ENCODE data around the gene CTAG1B.
"Not testable (repeated sequence)": the region's sequence is repeated elsewhere in the genome, so short reads cannot be mapped to it uniquely, and the experiment has no call there.

The CTAG1B gene

GRCh38 chrX:154582994-154583393 lies 36.1 kb downstream of the CTAG1B start:
- not testable (repeated sequence) for DNase-seq (ENCODE audit: low read depth)

GRCh38 chrX:154575076-154575475 lies 44.0 kb downstream of the CTAG1B start:
- not testable (repeated sequence) for DNase-seq (ENCODE audit: low read depth)

GRCh38 chrX:154573061-154573460 lies 46.0 kb downstream of the CTAG1B start:
- DNase-seq (ENCODE audit: low read depth): not testable (repeated sequence)

DNA sequence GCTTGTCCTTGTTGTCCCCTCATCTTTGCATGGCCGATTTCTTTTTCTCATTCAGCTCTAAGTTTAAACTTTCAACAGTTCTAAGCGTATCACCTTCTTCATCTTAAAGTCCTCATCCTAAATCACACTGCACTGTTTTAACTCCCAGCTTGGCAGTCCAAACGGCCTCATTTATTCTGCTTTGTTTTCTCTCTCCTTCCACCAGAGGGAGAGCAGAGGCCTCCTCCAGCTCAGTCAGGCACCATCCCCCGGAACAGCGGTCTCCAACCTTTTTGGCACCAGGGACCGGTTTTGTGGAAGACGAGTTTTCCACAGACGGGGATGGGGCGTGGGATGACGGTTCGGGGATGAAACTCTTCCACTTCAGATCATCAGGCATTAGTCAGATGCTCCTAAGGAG lies 48.7 kb downstream of the CTAG1B start:
- not testable (repeated sequence) for DNase-seq (ENCODE audit: low read depth)
